ENCODE results near the gene MYO3A. TPM values are rescaled to one million over a fixed set of nuclear protein-coding genes. Genes with fewer than 3 reads are reported as not detected.
"Not testable (repeated sequence)": the region's sequence is repeated elsewhere in the genome, so short reads cannot be mapped to it uniquely, and the experiment has no call there.

The MYO3A gene
- total RNA-seq, 4 donors from 2014 or later, result 0.58 to 3.4 TPM; not detected in 2

DNA sequence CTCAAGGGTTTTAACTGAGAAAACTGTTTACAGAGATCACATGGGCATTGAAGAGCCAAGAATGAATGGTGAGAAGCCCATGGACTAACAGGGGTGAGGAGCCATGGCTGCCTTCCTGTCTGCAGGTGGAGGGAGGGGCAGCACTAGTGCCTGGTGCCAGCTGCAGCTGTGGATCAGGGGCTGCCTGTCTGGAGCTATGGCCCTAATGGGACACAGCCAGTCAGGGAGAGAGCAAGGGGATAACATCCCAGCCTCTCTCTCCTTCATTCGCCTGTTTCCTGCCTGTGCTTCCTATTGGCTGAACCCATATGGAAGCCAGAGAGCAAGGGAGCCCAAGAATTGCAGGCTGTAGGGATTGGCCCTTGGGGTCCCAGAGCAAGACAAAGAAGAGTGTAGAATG lies 156.7 kb downstream of the MYO3A start:
- no peaks in the 10 kb centered on the region for H3K36me3 ChIP-seq
- intact Hi-C loops (cut with DNase I; ENCODE audit: low total_unique reads), result no loop called here
- no peak overlapping the region for H3K4me3 ChIP-seq
- no peaks in the 10 kb centered on the region for H3K4me1 ChIP-seq
- H3K27me3 ChIP-seq, result no peaks in the 10 kb centered on the region
- DNase-seq, result no peak
- no peaks in the 10 kb centered on the region for H3K9me3 ChIP-seq
- TF ChIP-seq, protein P1, sequence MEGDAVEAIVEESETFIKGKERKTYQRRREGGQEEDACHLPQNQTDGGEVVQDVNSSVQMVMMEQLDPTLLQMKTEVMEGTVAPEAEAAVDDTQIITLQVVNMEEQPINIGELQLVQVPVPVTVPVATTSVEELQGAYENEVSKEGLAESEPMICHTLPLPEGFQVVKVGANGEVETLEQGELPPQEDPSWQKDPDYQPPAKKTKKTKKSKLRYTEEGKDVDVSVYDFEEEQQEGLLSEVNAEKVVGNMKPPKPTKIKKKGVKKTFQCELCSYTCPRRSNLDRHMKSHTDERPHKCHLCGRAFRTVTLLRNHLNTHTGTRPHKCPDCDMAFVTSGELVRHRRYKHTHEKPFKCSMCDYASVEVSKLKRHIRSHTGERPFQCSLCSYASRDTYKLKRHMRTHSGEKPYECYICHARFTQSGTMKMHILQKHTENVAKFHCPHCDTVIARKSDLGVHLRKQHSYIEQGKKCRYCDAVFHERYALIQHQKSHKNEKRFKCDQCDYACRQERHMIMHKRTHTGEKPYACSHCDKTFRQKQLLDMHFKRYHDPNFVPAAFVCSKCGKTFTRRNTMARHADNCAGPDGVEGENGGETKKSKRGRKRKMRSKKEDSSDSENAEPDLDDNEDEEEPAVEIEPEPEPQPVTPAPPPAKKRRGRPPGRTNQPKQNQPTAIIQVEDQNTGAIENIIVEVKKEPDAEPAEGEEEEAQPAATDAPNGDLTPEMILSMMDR (IDR thresholded peaks at IDR 0.05), result no peak
- no peak for TF ChIP-seq POLR2A (IDR thresholded peaks at IDR 0.05)
- H3K27ac ChIP-seq, result no peak overlapping the region

DNA sequence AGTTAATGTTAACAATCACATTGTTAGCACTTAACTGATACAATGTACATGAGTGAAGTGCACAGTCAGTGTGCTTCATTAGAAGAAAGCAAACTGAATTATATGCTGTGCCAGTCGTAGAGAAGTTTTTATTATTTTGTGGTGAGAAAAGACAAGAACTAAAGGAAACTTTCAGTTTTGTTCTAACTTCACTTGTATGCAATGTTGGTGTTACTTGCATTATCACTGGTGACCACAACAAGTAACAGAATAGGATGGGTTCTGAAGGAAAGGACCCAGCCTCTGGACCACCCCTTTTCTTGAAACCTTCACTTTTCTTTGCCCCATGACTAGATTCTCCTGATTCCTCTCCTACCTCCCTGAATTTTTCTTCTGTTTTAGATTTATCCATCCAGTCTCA lies 159.2 kb downstream of the MYO3A start:
- Histone ChIP-seq H3K36me3 (no peaks in the 10 kb centered on the region), H3K4me1 (no peaks in the 10 kb centered on the region), H3K9me3 (no peaks in the 10 kb centered on the region), H3K27ac (no peak overlapping the region), H3K27me3 (no peaks in the 10 kb centered on the region), H3K4me3 (no peak overlapping the region)
- intact Hi-C loops (cut with DNase I; ENCODE audit: low total_unique reads), result no loop called here
- TF ChIP-seq, protein P1 (IDR thresholded peaks at IDR 0.05), result no peak
- TF ChIP-seq POLR2A (IDR thresholded peaks at IDR 0.05), result no peak
- no peak for DNase-seq

DNA sequence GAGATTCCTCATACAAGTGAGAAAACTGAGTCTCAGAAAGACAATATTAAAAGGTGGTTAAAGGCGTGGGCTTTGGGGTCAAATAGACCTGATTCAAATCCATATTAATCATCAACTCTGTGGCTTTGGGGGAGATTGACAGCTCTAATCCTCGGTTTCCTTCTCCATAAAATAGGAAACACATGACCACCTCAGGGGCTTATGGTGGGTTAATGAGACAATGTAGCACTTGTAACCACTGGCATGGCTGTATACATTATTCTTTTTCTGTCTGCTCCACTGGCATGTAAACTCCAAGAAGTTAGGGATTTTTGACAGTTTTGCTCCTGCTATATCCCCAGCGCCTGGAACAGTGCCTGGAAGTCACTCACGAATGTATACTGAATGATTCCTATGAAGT lies 161.8 kb downstream of the MYO3A start:
- intact Hi-C loops (cut with DNase I; ENCODE audit: low total_unique reads), result no loop called here
- TF ChIP-seq, protein P1 (IDR thresholded peaks at IDR 0.05), result no peak
- no peak for TF ChIP-seq POLR2A (IDR thresholded peaks at IDR 0.05)
- no peak for DNase-seq
- H3K4me3 ChIP-seq, result no peak overlapping the region
- H3K27ac ChIP-seq, result no peak overlapping the region
- no peaks in the 10 kb centered on the region for H3K4me1 ChIP-seq
- no peaks in the 10 kb centered on the region for H3K9me3 ChIP-seq
- H3K36me3 ChIP-seq, result no peaks in the 10 kb centered on the region
- no peaks in the 10 kb centered on the region for H3K27me3 ChIP-seq

DNA sequence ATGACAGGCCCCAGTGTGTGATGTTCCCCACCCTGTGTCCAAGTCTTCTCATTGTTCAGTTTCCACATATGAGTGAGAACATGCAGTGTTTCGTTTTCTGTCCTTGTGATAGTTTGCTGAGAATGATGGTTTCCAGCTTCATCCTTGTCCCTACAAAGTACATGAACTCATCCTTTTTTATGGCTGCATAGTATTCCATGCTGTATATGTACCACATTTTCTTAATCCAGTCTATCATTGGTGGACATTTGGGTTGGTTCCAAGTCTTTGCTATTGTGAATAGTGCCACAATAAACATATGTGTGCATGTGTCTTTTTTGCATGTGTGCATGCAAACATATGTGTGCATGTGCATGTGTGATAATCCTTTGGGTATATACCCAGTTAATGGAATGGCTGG lies 163.5 kb downstream of the MYO3A start:
- H3K27me3 ChIP-seq; H3K9me3 ChIP-seq; H3K27ac ChIP-seq; H3K4me3 ChIP-seq; H3K4me1 ChIP-seq; H3K36me3 ChIP-seq; intact Hi-C loops (cut with DNase I; ENCODE audit: low total_unique reads); DNase-seq: not testable (repeated sequence)

DNA sequence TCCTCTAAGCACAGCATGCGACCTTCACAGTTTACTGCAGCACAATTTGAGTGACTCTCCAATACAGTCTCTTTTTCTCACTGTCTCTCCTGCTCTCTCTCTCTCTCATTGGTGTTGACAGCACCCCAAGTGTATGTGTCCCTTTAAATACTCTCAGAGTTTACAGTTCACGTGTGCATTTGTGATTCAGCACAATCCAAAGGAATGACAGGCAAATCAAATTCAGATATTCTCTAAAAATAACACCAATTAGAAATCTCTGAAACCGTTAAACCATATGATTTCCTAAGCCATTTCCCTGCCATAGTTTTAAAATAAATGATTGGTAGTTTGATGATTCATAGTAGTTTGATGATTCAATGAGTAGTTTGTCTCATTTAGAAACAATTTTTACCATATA lies 178.5 kb downstream of the MYO3A start:
- intact Hi-C loops (cut with DNase I; ENCODE audit: low total_unique reads), result no loop called here
- TF ChIP-seq, protein P1 (IDR thresholded peaks at IDR 0.05), result no peak
- no peak for TF ChIP-seq POLR2A (IDR thresholded peaks at IDR 0.05)
- H3K27me3 ChIP-seq, result no peaks in the 10 kb centered on the region

DNA sequence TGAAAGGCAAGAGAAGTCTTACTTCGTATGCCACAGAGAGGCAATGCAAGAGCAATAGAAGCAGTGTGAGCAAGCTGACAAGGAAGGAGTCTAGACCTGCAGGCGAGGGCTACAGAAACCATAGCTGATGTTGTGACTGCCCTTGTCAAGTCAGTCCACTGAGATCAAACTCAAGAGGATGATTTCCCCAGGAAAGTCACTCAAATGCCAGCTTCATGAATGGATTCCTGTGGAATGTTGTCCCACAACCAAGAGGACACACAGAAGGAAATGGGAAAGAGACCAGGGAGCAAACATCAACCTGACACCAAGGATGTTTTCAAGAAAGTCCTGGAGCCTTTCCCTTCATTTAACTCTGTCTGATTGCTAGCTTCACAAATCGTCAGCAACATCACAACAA lies 204.6 kb downstream of the MYO3A start:
- H3K4me3 ChIP-seq, result no peak overlapping the region
- no peak for DNase-seq
- H3K27me3 ChIP-seq, result no peaks in the 10 kb centered on the region
- H3K4me1 ChIP-seq, result no peaks in the 10 kb centered on the region
- H3K27ac ChIP-seq, result no peak overlapping the region
- no peaks in the 10 kb centered on the region for H3K36me3 ChIP-seq
- intact Hi-C loops (cut with DNase I; ENCODE audit: low total_unique reads), result no loop called here
- TF ChIP-seq POLR2A (IDR thresholded peaks at IDR 0.05), result no peak
- TF ChIP-seq, protein P1 (IDR thresholded peaks at IDR 0.05), result no peak
- H3K9me3 ChIP-seq, result no peaks in the 10 kb centered on the region

More for the DNA sequence above, 178.5 kb downstream of the MYO3A start:
- Histone ChIP-seq H3K4me3 (no peak overlapping the region), H3K9me3 (no peaks in the 10 kb centered on the region), H3K27ac (no peak overlapping the region), H3K36me3 (no peaks in the 10 kb centered on the region), H3K4me1 (no peaks in the 10 kb centered on the region)
- DNase-seq, result no peak

Data from uterus (tissue), 4 donors.